ENCODE measurements around the gene HOXB3. TPM values are rescaled to one million over a fixed set of nuclear protein-coding genes. Genes with fewer than 3 reads are reported as not detected.

The HOXB3 gene
- polyA plus RNA-seq, 1 of the 3 experiments (the other 2 are of a cell fraction) = 0.46 TPM

- TF ChIP-seq ZBTB33 (IDR thresholded peaks at IDR 0.05; ENCODE audit: borderline replicate concordance, low read depth) = no peak
- TF ChIP-seq USF2 (IDR thresholded peaks at IDR 0.05; ENCODE audit: borderline replicate concordance, low read depth, low read length) = no peak
- TF ChIP-seq FOXJ3 (CRISPR knock-in tag; IDR thresholded peaks at IDR 0.05) = no peak
- no peak for TF ChIP-seq GATA2 (CRISPR knock-in tag; IDR thresholded peaks at IDR 0.05)
- TF ChIP-seq TAF1 (IDR thresholded peaks at IDR 0.05; ENCODE audit: borderline replicate concordance, low read depth, low read length) = no peak
These were observed 38.8 kb upstream of the HOXB3 start (continued) for GRCh38 chr17:48628649-48629410.

- H3K27me3 ChIP-seq (ENCODE audit: insufficient read depth) = peaks cover 98% of the 10 kb centered on the region
- WGBS (ENCODE audit: low lambda C conversion rate) = 15% methylated on average over 27 of the region's 27 CpGs
- H3K9me3 ChIP-seq = no peaks in the 10 kb centered on the region
- POLR2A ChIA-PET = no interaction called here
- no peaks in the 10 kb centered on the region for H3K4me1 ChIP-seq (ENCODE audit: control insufficient read depth in 1 of 2, insufficient read depth in 2 of 2, low read depth in 1 of 2, low read length in 1 of 2)
- no peaks in the 10 kb centered on the region for H3K79me2 ChIP-seq (ENCODE audit: insufficient read depth)
- H3K36me3 ChIP-seq (replicated peaks in 1 of 2; ENCODE audit: control insufficient read depth in 1 of 2, insufficient read depth in 2 of 2, low read length in 1 of 2) = no peaks in the 10 kb centered on the region
- no peak overlapping the region for H3K4me3 ChIP-seq (ENCODE audit: low read depth in 2 of 2, low read length in 1 of 2)
- CTCF ChIA-PET = interaction anchor here (1.1 to 7.6 kb wide), 7 partner anchors 8 to 257 kb away, joined by 3 to 50 read pairs (median 4); no protein-coding TSS in a partner anchor
- no peaks in the 10 kb centered on the region for H3F3A ChIP-seq (replicated peaks; ENCODE audit: insufficient read depth)
- no peaks in the 10 kb centered on the region for H3K9me2 ChIP-seq
- no peak overlapping the region for H3K27ac ChIP-seq (ENCODE audit: low read depth in 2 of 2, low read length in 1 of 2)
- H3K9ac ChIP-seq = no peak overlapping the region
- no peak overlapping the region for H3K4me2 ChIP-seq
- TF ChIP-seq EZH2phosphoT487 (IDR thresholded peaks at IDR 0.05; ENCODE audit: borderline replicate concordance, low read depth) (no peak; the same call in 1 of the 2 replicates), POLR2AphosphoS5 (IDR thresholded peaks at IDR 0.05; ENCODE audit: low read depth, low read length) (no peak), TAF1 (IDR thresholded peaks at IDR 0.05; ENCODE audit: borderline replicate concordance, low read depth, low read length) (no peak), JUND (IDR thresholded peaks at IDR 0.05) (no peak), GATA2 (CRISPR knock-in tag; IDR thresholded peaks at IDR 0.05) (no peak), CTCF (IDR thresholded peaks at IDR 0.05) (no peak), NFIC (IDR thresholded peaks at IDR 0.05; ENCODE audit: borderline replicate concordance) (no peak), TEAD4 (IDR thresholded peaks at IDR 0.05; ENCODE audit: borderline replicate concordance, insufficient read depth) (no peak), RFX5 (IDR thresholded peaks at IDR 0.05; ENCODE audit: low read length) (no peak), CHD2 (IDR thresholded peaks at IDR 0.05; ENCODE audit: low read length, partially characterized antibody) (no peak), SIN3A (IDR thresholded peaks at IDR 0.05; ENCODE audit: borderline replicate concordance, low read depth, low read length) (no peak), FOXM1 (IDR thresholded peaks at IDR 0.05; ENCODE audit: low read depth) (no peak), ELF1 (IDR thresholded peaks at IDR 0.05) (no peak), MEF2A (IDR thresholded peaks at IDR 0.05; ENCODE audit: borderline replicate concordance, low read depth) (no peak), ZBTB33 (IDR thresholded peaks at IDR 0.05; ENCODE audit: borderline replicate concordance, low read depth) (no peak)
- no peak overlapping the region for H2AFZ ChIP-seq (ENCODE audit: low read depth)
- peaks cover 3% of the 10 kb centered on the region; the same call in 1 of the 2 replicates for H4K20me1 ChIP-seq (ENCODE audit: insufficient read depth)
- no peak for DNase-seq
These were observed 37.8 kb upstream of the HOXB3 start for GRCh38 chr17:48627623-48628521.
